Germinal center (tissue), 1 donor: ENCODE measurements around the gene SVIL.
"Not testable (repeated sequence)": the region's sequence is repeated elsewhere in the genome, so short reads cannot be mapped to it uniquely, and the experiment has no call there.

Source experiments
- DNase-seq: peaks from one replicate; pipeline ENCODE4 v3.0.0; 2012; ENCODE audit warnings: mixed read lengths, low spot score

The SVIL gene

DNA sequence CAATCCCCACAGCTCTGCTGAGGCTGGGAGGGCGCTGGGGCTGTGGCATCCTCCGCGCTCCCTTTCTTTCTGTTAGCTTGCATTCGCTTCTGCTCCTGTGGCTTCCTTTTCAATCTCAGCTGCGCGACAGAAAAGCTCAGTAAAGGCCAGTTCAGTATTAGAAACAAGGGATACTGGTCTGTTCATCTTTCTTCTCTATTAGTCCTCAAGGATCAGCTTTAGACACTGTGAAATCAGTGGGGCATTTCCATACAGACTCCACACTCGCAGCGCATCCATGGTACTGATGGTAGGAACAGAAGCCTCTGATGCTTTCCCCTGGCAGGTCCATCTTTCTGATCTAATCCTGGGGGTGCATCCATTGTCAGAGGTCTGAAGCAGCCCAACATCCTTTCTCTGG, 182.2 kb downstream of the SVIL start:
- DNase-seq: no peak

DNA sequence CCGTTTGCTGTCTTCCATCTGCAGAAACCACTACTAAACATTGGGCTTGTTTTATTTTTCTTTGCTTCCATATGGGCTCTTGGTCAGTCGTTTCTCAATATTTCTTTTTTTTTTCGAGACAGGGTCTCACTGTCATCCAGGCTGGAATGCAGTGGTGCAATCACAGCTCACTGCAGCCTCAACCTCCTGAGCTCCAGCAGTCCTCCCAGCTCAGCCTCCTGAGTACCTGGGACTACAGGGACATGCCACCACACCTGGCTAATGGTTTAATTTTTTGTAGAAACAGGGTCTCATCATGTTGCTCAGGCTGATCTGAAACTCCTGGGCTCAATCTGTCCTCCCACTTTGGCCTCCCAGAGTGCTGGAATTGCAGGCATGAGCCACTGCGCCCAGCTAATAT, 182.8 kb downstream of the SVIL start:
- no peak for DNase-seq

DNA sequence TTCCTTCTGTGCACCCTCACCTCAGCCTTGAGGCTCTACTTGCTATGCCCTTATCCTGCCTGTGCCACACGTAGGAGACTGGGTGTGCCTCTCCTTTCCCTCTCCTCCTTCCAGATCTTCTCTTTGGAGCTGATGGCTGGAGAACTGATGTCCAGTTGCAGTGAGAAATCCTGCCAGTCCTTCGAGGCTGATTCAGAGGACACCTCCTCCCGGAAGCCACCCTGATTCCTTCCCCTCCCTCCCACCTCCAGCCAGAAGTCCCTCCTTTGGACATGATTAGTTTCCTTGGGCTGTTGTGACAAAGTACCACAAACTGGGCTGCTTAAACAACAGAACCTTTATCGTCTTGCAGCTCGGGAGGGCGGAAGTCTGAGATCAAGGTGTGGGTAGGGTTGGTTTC, 184.4 kb downstream of the SVIL start:
- DNase-seq: no peak

DNA sequence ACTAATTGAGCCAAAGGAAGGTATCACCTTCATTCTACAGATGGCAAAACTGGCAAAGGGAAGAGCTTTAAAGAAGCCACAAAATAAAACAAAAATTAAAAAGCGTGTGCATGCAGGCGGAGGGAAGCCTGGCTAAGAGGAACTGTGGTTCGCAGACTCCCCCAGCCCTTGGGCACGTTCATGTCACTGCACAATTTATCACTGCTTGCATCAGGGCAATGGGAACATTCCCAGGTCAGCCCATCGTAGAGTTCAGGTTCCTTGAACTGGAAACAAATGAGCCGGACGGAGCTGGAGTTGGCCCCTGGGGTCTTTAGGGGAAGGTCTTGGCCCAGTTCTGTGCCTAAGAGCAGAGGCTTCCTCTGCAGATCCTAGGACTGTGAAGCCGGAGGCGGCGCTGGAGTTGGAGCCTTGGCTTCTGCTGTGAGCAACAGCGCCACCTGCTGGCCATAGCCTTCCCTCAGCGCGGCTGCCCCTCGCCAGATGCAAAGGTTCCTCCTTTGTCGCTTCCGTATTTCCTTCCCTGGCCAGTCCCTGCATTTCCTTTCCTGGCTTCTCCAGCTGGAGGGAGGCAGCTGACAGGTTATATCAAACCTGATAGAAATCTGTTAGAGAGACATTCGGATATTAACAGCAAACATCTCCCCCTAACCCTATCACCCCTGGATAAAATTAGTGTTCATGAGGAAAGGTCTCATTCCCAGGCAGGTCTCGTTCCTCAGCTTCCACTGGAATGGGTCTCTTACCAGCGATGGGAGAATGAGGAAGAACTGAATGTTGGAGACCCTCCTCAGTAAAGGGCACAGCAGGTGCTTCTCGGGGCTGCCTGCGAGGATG, 185.8 kb downstream of the SVIL start:
- DNase-seq: peak; percentile 52

DNA sequence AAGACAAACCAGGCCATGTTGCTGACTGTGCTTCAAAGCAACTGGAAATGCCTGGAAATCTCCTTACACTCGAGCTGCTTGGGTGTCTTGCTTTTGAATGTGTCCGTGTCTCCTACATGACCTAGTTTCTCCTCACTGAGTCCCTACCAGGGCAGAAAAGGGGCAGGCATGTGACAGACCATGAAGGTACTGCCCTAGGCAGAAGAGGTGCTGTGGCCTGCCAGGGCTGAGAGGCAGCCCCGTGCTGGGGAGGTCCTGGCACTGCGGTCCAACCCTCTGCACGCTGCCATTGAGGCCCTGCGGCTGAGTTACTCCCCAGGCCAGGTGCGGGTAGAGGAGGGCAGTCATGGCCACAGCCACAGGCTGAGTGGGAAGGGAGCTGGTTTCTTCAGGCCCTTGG, 186.6 kb downstream of the SVIL start:
- DNase-seq: no peak

DNA sequence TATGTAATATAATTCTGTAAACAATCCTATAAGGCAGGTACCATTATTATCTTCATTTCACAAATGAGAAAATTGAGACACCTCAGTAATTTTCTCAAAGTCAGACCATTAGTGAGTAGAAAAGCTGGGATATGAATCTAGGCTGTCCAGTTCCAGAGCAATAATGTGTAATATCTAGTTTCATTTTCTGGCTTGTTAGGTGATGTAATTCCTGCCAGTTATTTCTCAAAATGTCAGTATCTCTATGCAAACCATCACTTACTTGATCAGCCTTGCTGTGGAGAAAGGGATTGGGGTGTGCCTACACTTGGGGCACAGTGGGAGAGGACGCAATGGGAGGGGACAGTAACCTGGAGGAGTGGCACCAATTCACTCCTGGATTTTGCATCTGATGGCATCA, 188.4 kb downstream of the SVIL start:
- DNase-seq: no peak

DNA sequence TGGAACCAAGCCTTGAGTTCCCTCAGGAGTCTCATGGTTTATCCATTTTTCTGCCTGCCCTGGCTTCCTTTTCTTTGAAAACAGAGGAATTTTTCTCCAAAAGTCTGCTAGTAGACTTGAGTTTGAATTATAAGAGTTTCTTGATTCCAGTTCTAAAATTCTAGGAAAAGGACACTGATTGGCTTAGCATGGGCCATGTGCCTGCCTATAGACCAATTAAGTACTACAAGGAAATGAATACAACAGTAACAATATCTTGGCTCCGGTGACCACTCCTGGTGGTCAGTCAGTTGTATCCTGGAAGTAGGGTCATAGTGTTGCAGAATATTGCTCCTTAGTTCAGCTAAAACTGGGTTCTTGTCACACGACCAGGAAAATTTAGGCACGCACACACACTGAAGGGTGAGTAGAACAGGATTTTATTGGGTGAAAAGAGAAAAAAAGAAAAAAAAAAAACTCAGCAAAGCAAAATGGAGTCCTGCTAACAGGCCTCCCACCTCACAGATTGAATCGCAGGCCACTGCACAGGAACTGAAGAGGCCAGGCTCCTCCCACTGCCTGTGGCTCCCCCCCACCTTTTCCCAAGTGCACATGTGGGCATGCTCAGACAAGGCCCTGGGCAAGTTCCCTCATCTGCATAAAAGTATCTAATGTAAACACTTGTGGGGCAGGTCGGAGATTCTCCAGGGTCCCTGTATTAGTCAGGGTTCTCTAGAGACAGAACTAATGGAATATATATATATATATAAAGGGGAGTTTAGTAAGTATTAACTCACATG, 190.8 kb downstream of the SVIL start:
- DNase-seq: no peak

DNA sequence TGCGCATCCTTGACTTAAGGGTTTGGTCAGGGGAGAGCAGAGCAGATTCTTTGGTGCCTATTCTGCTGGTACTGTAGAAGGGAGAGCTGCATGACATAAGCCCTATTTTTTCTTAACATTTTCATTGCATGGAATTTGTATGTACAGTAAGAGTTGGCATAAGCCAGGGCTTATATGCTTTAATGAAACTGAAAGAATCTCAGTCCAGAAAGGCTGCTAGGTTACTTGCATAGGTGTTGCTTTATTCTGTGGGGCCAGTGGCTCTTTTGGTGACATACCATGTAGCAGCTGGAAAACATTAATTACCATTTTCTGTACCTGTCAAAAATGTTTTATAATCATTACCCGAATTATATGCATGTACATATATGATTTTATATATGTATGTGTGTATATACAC, 193.8 kb downstream of the SVIL start:
- no peak for DNase-seq

DNA sequence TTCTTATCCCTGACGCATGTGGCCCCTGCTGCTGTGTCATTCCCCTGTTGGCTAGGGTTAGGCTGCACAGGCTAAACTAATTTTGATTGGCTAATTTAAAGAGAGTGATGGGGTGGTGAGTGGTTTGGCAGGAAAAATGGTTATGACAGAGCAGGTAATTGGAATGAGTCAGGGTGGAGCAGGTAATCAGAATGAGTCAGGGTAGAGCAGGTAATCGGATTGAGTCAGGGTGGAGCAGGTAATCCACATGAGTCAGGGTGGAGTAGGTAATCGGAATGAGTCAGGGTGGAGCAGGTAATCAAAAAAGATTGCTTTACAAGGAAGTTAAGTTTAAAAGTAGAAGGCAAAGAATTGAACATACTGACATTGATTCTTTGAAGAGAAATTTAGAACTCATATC, 195.8 kb downstream of the SVIL start:
- DNase-seq: not testable (repeated sequence)

DNA sequence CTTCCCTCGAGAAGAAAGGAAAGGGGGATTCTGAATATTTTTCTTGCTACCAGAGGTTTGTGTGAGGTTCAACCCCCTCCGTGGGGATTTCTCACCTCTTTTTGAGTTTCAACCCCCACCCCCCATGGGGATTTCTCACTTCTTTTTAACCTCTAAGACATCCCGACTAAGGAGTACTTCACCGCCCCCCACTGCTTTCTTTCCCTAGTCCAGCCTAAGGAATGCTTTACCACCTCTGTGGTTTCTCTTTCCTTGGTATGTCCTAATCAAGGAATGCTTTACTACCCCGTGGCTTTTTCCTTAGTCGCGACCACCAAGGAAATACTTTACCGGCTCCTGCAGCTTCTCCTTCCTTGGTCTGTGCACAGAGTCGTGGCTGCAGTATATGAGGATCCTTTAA, 196.5 kb downstream of the SVIL start:
- DNase-seq: no peak

DNA sequence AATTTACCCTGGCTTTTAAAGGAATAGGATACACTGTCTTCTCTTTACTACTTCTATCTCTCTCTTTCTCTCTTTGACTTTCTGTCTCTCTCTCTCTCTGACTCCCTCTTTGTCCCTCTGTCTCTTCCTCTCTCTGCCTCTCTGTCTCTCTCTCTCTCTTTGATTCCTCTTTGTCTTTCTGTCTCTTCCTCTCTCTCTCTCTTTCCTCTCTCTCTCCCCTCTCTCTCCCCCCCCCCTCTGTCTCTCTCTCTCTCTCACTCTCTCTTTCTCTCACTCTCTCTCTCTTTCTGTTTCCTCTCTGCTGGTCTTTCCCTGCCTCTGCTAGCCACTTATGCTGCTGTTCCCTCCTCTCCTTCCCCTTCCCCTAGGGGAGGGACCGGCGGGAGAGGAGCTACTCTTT, 196.9 kb downstream of the SVIL start:
- DNase-seq: no peak

DNA sequence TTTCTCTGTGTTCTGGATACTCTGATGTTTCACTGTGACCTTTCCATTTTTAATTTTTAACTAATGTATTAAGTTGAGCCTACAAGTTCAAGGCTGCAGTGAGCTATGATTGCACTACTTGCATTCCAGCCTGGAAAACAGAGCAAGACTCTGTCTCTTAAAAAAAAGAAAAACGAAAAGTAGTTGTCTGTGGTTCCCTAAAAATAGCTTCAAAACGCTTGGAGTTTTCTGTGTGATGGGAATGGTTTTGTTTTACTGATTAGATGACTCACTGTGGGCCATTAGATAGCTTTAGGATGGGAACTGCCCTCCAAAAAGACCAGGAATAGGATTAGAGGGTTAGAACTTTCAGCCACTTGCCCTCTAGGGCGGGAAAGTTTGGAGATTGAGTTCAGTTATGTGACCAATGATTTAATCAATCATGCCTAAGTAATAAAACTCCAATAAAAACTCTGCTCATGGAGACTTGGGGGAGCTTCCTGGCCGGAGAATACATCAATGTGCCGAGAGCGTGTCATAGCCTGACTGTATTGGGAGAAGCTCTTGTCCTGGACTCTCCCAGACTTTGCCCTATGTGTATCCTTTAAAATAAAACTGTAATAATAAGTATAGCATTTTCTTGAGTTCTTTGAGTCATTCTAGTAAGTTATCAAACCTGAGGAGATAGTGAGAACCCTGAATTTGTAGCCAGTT, 198.8 kb downstream of the SVIL start:
- no peak for DNase-seq

DNA sequence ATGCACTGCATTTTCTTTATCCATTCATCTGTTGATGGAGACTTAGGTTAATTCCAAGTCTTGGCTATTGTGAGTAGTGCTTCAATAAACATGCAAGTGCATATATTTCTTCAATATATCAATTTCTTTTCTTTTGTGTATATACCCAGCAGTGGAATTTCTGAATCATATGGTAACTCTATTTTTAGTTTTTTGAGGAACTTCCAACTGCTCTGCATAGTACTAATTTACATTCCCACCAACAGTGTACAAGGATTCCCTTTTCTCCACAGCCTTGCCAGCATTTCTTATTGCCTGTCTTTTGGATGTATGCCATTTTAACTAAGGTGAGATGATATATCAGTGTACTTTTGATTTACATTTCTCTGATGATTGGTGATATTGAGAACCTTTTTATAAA, 200.7 kb downstream of the SVIL start:
- no peak for DNase-seq

DNA sequence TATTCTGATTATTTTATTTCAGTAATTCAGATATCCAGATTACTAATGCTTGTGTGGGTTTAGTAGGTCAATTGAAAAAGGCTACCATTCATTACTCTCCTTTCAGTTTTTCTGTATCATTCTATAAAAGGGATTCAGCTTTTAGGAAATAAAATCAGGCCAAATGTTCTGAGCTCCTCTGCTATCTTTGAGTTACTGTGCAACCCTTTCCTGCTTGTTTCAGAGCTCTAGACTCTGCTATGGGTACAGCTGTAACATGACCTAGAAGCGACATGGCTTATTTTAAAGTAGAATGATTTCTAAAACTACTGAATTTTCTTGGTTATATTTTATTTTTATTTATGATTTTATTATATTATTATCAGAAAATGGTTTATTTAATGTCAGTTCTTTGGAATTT, 203.1 kb downstream of the SVIL start:
- no peak for DNase-seq

DNA sequence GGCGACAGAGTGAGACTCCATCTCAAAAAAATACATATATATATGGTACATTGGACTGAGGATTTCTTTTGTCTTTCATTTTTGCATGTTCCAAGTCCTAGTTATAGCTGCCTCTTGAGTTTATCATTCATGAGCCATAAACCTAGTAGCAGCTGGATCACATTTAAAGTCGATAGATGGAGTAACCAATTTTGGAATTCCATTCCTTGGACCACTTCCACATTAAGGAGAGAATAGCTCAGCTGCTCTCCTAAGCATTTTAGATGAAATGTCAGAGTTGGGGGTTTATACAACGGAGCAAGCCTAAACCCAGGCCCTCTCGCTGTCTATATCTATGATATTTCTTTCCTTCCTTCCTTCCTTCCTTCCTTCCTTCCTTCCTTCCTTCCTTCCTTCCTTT, 204.7 kb downstream of the SVIL start:
- DNase-seq: no peak

DNA sequence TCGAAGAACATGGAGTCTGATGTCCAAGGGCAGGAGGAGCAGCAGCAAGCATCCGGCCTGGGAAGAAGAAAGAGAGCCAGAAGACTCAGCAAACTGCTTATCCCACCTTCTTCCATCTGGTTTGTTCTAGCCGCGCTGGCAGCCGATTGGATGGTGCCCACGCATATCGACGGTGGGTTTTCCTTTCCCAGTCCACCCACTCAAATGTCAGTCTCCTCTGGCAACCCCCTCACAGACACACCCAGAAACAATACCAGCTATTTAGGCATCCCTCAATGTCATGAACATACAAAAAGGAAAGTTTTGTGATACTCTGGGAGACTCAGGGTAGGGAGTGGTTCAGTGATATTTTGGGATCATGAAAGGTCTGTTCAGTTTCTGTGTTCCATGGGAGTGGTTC, 206.3 kb downstream of the SVIL start:
- DNase-seq: no peak

DNA sequence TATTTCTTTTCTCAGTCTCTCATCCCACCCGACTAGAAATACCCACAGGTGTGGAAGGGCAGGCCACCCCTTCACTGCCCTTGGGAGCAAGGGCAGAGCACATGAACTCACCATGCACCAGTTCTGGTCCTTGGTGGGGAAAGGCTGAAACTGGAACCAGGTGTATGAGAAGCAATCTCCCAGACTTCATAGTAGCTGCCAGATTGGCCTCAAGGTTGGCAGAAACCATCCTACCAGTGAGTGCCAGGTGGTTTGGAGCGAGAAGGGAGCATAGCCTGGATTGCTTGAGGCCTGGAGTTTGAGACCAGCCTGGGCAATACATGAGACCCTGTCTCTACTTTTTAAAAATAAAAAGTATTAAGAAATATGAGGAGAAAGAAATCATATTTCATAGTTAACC, 207.1 kb downstream of the SVIL start:
- no peak for DNase-seq

DNA sequence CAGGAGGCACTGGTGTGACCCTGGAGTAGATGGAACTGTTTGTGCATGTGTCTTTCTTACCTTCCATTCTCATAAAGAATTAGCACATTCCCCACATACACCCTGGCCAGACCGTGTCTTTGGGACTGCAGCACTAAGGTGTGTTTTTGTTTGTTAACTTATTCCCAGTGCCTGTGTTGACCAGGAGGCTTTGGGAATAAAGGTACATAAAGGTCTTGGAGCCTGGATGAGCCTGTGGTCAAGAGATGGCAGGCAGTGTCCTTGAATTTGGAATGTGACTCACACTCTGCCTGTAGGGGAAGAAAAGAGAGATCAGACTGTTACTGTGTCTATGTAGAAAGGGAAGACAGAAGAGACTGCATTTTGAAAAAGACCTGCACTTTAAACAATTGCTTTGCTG, 208.4 kb downstream of the SVIL start:
- no peak for DNase-seq

DNA sequence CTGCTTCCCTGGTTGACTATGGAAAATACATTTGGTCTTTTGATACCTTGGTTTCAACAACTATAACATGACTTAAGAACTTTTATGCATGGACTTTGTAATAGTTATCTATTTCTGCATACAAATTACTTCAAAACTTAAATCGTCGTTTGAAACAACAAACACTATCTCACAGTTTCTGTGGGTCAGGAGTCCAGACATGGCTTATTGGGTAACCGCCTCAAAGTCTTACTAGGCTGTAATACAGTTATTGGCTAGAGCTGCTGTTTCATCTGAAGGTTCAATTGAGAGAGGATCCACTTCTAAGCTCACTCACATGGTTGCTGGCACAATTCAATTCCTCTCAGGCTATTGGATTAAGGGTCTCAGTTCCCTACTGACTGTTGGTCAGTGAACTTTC, 210.8 kb downstream of the SVIL start:
- DNase-seq: no peak

DNA sequence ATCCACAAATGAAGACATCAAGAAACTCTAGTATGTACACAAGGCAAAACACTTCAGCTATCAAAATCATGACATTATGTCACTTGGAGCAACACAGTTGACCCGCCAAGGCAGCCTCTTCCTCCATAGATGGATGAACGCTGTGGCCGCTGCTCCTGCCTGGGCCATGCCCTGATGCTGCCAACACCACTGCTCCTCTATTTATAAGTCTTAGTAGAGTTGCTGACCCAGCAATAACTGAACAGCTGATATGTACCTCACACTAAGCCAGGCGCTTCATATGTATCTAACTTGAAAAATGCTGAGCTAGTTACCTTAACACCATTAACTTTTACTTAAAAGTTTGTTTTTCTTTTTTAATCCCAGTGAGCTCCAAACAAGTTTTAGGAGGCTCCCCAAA, 214.0 kb downstream of the SVIL start:
- DNase-seq: no peak

DNA sequence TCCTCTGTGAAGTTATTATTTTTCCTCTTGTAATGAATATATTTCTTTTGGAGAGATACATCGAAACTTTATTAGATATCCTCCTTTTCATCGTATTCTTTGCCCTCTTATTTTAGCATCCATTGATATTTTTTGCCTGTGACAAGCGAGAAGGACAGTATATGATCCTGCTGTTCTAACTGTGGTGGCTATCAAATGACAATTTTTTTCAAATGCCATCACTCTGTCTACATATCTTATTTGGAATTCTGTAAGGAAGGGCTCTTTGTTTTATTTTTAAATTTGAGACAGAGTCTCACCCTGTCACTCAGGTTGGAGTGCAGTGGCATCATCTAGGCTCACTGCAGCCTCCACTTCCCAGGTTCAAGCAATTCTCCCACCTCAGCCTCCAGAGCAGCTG, 217.4 kb downstream of the SVIL start:
- DNase-seq: no peak

DNA sequence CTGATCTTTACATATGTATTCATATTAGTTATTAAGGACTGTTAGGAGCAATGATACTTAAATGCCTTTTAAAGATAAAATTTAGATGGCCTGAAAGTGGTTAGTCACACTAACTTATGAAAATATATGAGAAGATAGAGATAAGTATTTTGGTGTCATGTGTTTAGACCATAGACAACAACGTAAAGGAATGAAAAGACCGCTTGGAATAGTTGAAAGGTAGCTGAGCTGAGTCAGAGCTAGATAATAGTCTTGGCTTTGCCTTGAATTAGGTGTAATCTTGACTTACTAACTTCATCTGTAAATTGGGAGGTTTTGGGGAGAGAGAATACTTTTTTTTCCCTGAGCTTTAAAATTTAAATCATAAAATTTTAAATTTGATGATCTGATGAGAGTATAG, 218.9 kb downstream of the SVIL start:
- no peak for DNase-seq

DNA sequence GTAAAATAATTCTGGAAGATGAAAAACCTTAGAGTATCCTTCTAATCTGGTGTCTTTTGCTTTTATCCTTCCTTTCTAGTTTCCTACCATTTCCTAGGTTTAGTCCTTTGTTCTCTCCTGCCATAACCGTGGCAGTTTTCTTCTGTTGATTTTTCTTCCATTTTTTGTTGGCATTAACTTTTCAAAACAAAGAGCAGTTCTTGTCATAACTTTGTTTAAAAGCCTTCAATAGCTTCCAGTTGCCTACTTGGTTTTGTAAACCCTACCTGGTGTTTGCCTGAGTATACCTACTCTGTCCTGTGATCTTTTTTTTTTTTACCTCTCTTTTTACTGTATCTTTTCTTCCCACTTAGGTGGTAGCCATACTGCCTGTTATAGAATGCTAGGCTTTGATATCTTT, 220.3 kb downstream of the SVIL start:
- DNase-seq: no peak
